GM18511 (cell line): ENCODE data around the gene SMARCA4.

Experiments
- ATAC-seq: cut with Tn5 transposase; IDR thresholded peaks from one replicate; pipeline ENCODE4 v1.9.1; 2021; ENCODE audit warnings: mild to moderate bottlenecking, moderate library complexity; ENCODE audit not compliant: unreplicated experiment

The SMARCA4 gene

DNA sequence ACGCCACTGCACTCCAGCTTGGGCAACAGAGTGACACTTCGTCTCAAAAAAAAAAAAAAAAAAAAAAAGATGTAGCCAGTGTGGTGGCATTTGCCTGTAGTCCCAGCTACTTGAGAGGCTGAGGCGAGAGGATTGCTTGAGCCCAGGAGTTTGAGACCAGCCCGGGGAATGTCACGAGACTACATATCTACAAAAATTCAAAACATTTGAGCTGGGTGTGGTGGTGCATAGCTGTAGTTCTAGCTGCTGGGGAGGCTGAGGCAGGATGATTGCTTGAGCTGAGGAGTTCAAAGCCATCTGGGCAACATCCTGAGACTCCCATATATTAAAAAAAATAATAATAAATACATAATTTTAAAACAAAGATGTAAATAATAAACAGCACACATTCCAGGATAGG, 46.6 kb downstream of the SMARCA4 start:
- no peak for ATAC-seq

DNA sequence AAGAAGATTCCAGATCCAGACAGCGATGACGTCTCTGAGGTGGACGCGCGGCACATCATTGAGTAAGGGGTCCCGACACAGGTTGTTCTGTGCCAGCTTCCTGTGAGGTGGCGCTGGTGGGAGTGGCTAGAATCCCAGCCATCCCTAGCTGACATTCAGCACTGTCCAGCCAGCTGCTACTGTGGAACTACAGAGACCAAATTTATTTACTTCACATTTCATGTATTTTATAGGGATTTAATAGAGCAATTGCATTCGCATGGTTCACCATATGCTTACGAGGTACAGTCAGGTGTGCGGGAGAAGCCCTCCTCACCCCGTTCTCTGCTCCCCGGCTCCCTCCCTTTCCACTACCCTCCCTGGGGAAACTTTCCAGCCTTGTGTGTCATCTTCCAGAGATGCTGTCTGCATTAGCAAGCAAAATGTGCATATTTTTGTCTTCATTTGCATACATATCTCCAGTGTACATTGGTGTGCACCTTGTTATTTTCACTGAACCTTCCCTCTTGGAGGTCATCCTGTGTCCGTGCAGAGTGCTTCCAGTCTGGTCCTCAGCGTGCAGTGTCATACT, 47.2 kb downstream of the SMARCA4 start:
- ATAC-seq, result no peak

GRCh38 chr19:11010041-11010440, 49.2 kb downstream of the SMARCA4 start:
- ATAC-seq, result no peak

- ATAC-seq, result no peak
Measured at GRCh38 chr19:11012507-11012906, 51.7 kb downstream of the SMARCA4 start.

DNA sequence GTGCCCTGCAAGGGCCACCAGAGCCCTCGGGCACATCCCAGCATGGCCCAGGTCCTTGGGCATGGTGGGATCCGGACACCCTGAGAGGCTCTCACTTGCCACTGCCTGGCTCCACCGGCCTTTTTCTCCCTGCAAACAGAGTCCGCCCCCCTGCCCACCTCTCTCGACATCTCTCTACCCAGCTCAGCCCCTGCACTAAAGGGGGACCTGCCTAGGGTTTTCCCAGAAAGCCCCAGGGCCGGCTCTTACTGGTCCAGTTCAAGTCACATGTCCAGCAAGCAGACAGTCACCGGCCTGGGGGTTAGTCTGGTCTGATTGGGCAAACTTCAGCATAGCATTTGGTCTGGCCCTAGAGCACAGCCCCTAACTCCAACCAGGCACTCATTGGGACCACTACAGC, 52.9 kb downstream of the SMARCA4 start:
- ATAC-seq, result no peak

GRCh38 chr19:11014403-11014911, 53.6 kb downstream of the SMARCA4 start:
- no peak for ATAC-seq

DNA sequence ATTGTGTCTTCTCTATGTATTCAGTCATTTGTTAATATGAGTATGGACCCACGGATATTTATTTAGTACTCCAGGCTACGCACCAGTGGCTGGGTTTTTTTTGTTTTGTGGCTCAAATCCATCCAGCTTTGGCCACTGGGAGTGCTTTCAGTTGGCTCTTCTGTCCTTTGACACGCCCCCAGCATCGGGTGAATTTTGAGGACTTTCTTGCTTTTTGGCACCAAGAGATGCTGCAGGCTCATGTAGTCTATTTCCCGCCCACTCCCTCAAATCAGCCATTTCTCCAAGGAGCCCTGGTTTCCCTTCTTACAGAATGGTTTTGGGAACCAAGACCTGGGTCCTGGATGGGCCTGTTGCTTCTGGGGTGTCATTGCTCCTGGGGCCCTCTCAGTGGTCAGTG, 55.8 kb downstream of the SMARCA4 start:
- no peak for ATAC-seq

GRCh38 chr19:11017275-11018035, 56.6 kb downstream of the SMARCA4 start:
- no peak for ATAC-seq

DNA sequence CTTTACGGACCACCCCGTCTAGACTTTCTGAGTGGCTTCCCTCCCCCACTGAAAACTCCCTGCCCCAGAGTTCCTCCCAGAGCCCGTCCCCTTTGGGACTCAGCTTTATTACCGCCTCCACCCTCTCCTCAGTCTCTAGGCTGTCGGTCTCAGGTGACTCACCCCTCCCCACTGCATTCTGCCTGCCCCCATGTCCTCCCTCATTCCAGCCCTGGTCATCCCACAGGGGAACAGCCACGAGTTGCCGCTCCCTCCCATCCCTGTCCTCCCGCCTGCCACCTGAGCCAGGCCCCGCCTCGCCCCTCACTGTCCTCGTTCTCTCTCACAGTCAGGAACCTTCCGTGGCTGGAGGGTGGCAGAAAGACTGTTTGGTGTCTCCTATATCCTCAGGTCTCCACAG, 57.3 kb downstream of the SMARCA4 start:
- no peak for ATAC-seq

GRCh38 chr19:11018763-11019162, 57.9 kb downstream of the SMARCA4 start:
- no peak for ATAC-seq

DNA sequence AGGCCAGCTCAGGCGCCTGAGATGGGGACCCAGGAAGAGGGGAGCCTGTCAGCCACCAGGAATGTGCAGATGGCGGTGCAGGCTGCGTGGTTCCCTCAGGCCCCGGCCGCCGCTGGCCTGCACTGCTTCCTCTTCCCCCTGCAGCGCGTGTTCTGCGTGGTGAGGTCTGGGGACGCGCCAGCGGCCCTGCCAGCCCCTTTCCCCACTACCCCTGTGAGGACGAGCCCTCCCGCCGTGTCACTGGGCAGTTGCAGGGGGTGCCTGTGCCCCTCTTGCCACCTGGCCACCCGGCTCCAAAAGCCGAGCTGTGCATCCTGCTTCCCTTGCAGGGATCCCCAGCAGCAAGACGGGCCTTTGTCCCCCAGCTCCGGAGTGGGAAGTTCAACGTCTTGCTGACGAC, 58.4 kb downstream of the SMARCA4 start:
- no peak for ATAC-seq

- no peak for ATAC-seq
Measured at GRCh38 chr19:11019824-11020223, 59.0 kb downstream of the SMARCA4 start.

GRCh38 chr19:11020423-11020822, 59.6 kb downstream of the SMARCA4 start:
- no peak for ATAC-seq

DNA sequence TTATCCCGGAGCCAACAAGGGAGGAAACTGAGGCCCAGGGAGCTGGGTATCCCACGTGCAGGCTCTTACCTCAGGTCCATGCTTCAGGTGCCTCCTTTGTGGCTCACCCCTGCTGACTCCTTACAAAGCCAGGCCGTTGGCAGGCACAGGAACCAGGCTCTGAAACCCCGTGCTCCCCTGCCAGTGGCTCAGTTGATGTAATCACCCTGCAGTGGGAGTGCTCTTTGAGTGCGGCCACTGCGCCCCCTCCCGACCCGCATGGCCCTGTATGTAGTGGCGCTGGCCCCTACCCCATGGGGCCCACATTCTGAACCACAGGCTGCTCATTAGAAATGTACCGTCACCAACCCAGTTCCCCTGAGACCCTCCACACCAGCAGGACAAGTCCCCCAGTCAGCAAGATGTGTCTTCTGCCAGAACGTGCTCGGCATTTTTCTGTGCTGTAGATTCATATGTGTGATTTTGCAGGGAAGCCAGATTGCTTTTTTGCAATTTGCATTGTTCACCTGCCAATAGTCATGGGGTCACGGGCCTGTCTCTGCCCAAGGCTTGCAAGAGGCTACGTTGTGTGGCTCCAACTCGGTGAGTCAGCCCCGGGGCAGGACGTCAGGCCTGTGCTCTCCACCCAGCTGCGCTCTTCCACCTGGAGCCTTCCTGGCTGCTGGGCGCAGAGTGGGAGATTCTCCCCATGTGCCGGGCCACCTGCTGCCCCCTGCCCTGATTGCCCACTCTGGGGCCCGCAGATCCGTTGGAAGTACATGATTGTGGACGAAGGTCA, 60.3 kb downstream of the SMARCA4 start:
- no peak for ATAC-seq

GRCh38 chr19:11021760-11022144, 60.9 kb downstream of the SMARCA4 start:
- no peak for ATAC-seq

- no peak for ATAC-seq
Measured at GRCh38 chr19:11023016-11023415, 62.2 kb downstream of the SMARCA4 start.

- no peak for ATAC-seq
Measured at GRCh38 chr19:11023710-11024109, 62.9 kb downstream of the SMARCA4 start.

- no peak for ATAC-seq
Measured at GRCh38 chr19:11024259-11024658, 63.4 kb downstream of the SMARCA4 start.

GRCh38 chr19:11025006-11025405, 64.2 kb downstream of the SMARCA4 start:
- ATAC-seq, result no peak

DNA sequence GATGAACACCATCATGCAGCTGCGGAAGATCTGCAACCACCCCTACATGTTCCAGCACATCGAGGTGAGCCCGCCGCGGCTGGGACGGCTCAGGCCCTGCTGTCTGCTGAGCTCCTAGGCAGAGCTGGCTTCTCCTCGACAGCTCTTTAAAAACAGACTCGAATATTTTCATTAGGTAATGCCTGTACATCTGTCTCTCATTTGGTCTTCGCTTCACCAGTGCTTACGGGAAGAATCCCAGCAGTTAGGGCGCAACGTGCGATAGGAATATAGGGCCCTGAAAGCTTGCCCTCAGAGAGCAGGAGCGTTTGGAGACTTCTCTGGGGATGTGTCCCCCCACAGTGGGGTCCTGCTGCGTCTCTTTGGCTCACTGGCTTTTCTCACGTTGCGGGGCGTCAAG, 64.6 kb downstream of the SMARCA4 start:
- ATAC-seq, result no peak

DNA sequence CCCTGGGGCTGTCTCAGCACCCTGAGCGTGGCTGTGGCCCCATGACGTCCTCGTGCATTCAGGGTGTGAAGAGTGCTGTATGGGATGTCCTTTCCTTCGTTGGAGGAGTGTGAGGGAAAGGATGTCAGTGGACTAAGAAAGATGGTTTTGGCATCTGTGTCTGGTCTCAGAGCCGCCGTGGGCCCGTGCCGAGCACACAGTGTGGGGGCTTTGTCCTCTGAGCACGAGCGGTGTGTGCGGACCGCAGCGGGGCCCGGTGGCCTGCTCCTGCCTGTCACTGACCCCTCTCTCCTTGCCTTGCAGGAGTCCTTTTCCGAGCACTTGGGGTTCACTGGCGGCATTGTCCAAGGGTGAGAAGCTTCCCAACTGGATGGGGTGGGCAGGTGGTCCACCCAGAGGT, 65.2 kb downstream of the SMARCA4 start:
- ATAC-seq, result no peak

DNA sequence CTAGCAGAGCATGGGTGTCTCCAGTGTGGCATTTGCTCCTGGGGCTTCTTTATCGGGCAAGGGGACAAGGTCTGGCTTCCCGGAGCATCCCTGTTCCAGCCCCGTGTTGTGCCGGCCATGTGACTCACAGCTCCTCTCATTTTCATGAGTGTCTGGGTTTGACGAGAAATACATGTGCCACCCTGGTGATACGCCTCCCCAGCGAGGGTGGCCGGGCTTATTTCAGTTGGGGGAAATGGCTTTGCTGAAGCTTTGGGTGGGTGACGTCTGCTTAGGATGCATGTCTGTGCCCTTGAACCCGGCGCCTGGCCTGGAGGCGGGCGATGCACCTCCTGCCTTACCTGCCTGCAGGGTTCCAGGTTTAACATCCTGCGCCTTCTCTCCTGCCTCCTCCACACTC, 66.6 kb downstream of the SMARCA4 start:
- no peak for ATAC-seq
